Keratinocyte (primary cell): ENCODE measurements around the gene FURIN. TPM values are rescaled to one million over a fixed set of nuclear protein-coding genes. Genes with fewer than 3 reads are reported as not detected.

Experiments
- DNase-seq: peaks from one replicate; pipeline ENCODE4 v3.0.0-alpha.2; 2011; ENCODE audit warnings: low read depth, missing footprints, low spot score
- FAIRE-seq: peaks from 2 replicates; lab custom pipeline; 2011; peaks lifted over from hg19 to GRCh38; lab: Jason Lieb, UNC
- H2AFZ ChIP-seq: 2 replicates; pipeline ENCODE4 v1.6.0; 2012; ENCODE audit warnings: low read length, control low read depth, inconsistent platforms; ENCODE audit not compliant: control insufficient read depth
- H3K27ac ChIP-seq: 2 replicates; pipeline ENCODE4 v1.5.1; 2011; ENCODE audit warnings: low read length; ENCODE audit not compliant: control insufficient read depth, insufficient read depth
- H3K27me3 ChIP-seq: 3 replicates; pipeline ENCODE4 v1.6.0; 2011; ENCODE audit warnings: low read length; ENCODE audit not compliant: control insufficient read depth, insufficient read depth; ENCODE audit errors: extremely low read depth
- H3K36me3 ChIP-seq, 2 experiments: 2 replicates in 1 of 2; 3 replicates in 1 of 2; pipeline ENCODE4 v1.5.1; 2011; ENCODE audit warnings: low read length in 2 of 2, mild to moderate bottlenecking in 1 of 2; ENCODE audit not compliant: control insufficient read depth in 2 of 2, insufficient read depth in 2 of 2; ENCODE audit errors: extremely low read depth in 1 of 2
- H3K4me1 ChIP-seq: 3 replicates; pipeline ENCODE4 v1.5.1; 2011; ENCODE audit warnings: low read length; ENCODE audit not compliant: control insufficient read depth, insufficient read depth; ENCODE audit errors: extremely low read depth
- H3K4me2 ChIP-seq: 3 replicates; pipeline ENCODE4 v1.6.0; 2011; ENCODE audit warnings: low read depth, low read length; ENCODE audit not compliant: control insufficient read depth, insufficient read depth; ENCODE audit errors: extremely low read depth
- H3K4me3 ChIP-seq, 3 experiments: fragments of 200-600 bp in 1 of 3; sonication (generic) in 1 of 3; 2 replicates in 2 of 3; 3 replicates in 1 of 3; pipeline ENCODE4 v1.5.1; 2011 to 2016; ENCODE audit warnings: low read length in 3 of 3, mild to moderate bottlenecking in 3 of 3, control low read depth in 2 of 3, inconsistent platforms in 1 of 3, low read depth in 1 of 3, mixed read lengths in 1 of 3, mixed run types in 1 of 3, moderate library complexity in 1 of 3; ENCODE audit not compliant: control insufficient read depth in 2 of 3, insufficient read depth in 2 of 3; ENCODE audit errors: extremely low read depth in 1 of 3
- H3K79me2 ChIP-seq: 2 replicates; pipeline ENCODE4 v1.6.0; 2012; ENCODE audit warnings: low read length; ENCODE audit not compliant: control insufficient read depth, insufficient read depth
- H3K9ac ChIP-seq: 3 replicates; pipeline ENCODE4 v1.6.0; 2011; ENCODE audit warnings: low read length; ENCODE audit not compliant: control insufficient read depth, insufficient read depth; ENCODE audit errors: extremely low read depth
- H3K9me1 ChIP-seq: 3 replicates; pipeline ENCODE4 v1.6.0; 2011; ENCODE audit warnings: low read length; ENCODE audit not compliant: control insufficient read depth, insufficient read depth; ENCODE audit errors: extremely low read depth
- H3K9me3 ChIP-seq: 2 replicates; pipeline ENCODE4 v1.5.1; 2012; ENCODE audit warnings: low read depth, low read length; ENCODE audit not compliant: control insufficient read depth
- H4K20me1 ChIP-seq: 3 replicates; pipeline ENCODE4 v1.6.0; 2011; ENCODE audit warnings: low read length; ENCODE audit not compliant: control insufficient read depth, insufficient read depth; ENCODE audit errors: extremely low read depth
- EZH2 ChIP-seq: IDR thresholded peaks from one replicate; pipeline ENCODE4 v1.6.1; 2012; ENCODE audit warnings: inconsistent platforms, mild to moderate bottlenecking, low read length, moderate library complexity
- dilution Hi-C: fragments of 300-500 bp; cut with MboI; formaldehyde crosslinking; loops from one replicate; pipeline ENCODE4 v1.7.0; 2020; ENCODE audit warnings: low sequenced_read_pairs; ENCODE audit not compliant: extremely low pct_ligation_motif_present
- polyA plus RNA-seq, 5 experiments: library from polyadenylated mRNA; depleted of rRNA in 3 of 5; stranded (reverse) in 3 of 5; stranded (forward) in 1 of 5; unstranded in 1 of 5; fragments of >200 nt; gene quantifications; 1 replicate in 1 of 5; 2 replicates in 3 of 5; 3 replicates in 1 of 5; pipeline versions ENCODE4 v1.2.1 to v1.2.3, GENCODE V29; 2011 to 2012; ENCODE audit warnings: missing spikeins in 2 of 5, low read depth in 1 of 5, low replicate concordance in 1 of 5
- TF ChIP-seq, protein P1 (sequence below), 3 experiments: IDR thresholded peaks in 1 of 3; conservative IDR thresholded peaks in 1 of 3; optimal IDR thresholded peaks in 1 of 3; 2 replicates in 2 of 3; 3 replicates in 1 of 3; pipeline versions ENCODE3 to v1.5.1; 2011; ENCODE audit warnings: low read length in 3 of 3, mild to moderate bottlenecking in 3 of 3, moderate library complexity in 2 of 3, control low read depth in 1 of 3, inconsistent platforms in 1 of 3; ENCODE audit not compliant: insufficient read depth in 2 of 3; ENCODE audit errors: extremely low read depth in 1 of 3

FURIN gene
- polyA plus RNA-seq, 1 donor (not counting 4 experiments of a cell fraction or from before 2014, with no cell fraction given): 22.8 TPM

DNA sequence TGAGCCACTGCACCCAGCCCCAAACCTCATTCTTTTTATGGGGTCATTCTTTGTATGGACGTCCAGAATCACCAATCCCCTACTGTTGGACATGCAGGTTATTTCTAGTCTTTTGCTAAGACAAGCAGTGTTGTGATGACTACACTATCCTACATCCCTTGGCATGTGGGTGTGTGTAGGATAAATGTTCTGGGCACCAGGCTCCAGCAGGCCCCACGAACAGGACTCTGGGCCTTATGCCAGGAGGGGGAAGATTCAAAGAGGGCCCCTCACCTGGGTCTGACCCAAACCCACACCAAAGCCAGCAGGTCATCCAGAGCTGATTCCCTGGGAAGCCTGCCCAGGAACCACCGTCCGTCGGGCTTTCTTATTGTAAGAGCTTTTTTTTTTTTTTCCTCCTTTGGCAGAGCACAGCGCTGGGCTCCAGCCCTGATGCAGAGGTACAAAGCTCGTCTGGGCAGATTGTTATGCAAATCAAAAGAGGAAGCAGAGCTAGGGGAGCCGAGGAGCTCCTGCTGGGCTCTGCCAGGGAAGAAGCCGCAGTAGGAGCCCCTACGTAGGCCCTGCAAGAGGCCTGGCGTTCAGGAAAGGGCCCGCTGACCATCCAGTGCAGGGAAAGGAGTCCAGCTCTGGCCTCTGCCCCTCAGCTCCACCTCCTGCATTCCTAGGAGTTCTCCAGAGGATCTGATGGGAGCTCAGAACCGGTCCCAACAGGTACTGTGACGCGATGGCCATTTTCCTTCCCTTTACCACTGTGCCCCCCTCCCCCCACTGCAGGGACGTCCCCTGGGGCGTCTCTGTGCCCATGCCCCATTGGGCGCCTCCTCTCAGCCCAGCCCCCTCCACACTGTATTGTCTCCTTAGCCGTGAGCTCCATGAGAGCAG, 29.0 kb upstream of the FURIN start:
- H4K20me1 ChIP-seq: no peaks in the 10 kb centered on the region
- TF ChIP-seq, protein P1, sequence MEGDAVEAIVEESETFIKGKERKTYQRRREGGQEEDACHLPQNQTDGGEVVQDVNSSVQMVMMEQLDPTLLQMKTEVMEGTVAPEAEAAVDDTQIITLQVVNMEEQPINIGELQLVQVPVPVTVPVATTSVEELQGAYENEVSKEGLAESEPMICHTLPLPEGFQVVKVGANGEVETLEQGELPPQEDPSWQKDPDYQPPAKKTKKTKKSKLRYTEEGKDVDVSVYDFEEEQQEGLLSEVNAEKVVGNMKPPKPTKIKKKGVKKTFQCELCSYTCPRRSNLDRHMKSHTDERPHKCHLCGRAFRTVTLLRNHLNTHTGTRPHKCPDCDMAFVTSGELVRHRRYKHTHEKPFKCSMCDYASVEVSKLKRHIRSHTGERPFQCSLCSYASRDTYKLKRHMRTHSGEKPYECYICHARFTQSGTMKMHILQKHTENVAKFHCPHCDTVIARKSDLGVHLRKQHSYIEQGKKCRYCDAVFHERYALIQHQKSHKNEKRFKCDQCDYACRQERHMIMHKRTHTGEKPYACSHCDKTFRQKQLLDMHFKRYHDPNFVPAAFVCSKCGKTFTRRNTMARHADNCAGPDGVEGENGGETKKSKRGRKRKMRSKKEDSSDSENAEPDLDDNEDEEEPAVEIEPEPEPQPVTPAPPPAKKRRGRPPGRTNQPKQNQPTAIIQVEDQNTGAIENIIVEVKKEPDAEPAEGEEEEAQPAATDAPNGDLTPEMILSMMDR (optimal IDR thresholded peaks at IDR 0.05 in 1 of 3, IDR thresholded peaks at IDR 0.05 in 1 of 3, conservative IDR thresholded peaks at IDR 0.05 in 1 of 3; ENCODE audit: extremely low read depth in 1 of 3, insufficient read depth in 2 of 3, low read length in 3 of 3): no peak
- TF ChIP-seq EZH2: no peak
- no peaks in the 10 kb centered on the region for H3K9me3 ChIP-seq
- H3K27me3 ChIP-seq: no peaks in the 10 kb centered on the region
- peak overlapping the region; percentile 63 for H2AFZ ChIP-seq
- no peaks in the 10 kb centered on the region for H3K79me2 ChIP-seq
- H3K27ac ChIP-seq: peak overlapping the region; percentile 18
- peak overlapping the region; percentile 42 for H3K4me2 ChIP-seq
- H3K36me3 ChIP-seq: no peaks in the 10 kb centered on the region
- FAIRE-seq (no peak), DNase-seq (no peak)
- H3K9me1 ChIP-seq: no peaks in the 10 kb centered on the region
- H3K4me1 ChIP-seq: peaks cover 9% of the 10 kb centered on the region
- H3K4me3 ChIP-seq: no peak overlapping the region
- H3K9ac ChIP-seq: peak overlapping the region; percentile 51
- dilution Hi-C loops: no loop called here

DNA sequence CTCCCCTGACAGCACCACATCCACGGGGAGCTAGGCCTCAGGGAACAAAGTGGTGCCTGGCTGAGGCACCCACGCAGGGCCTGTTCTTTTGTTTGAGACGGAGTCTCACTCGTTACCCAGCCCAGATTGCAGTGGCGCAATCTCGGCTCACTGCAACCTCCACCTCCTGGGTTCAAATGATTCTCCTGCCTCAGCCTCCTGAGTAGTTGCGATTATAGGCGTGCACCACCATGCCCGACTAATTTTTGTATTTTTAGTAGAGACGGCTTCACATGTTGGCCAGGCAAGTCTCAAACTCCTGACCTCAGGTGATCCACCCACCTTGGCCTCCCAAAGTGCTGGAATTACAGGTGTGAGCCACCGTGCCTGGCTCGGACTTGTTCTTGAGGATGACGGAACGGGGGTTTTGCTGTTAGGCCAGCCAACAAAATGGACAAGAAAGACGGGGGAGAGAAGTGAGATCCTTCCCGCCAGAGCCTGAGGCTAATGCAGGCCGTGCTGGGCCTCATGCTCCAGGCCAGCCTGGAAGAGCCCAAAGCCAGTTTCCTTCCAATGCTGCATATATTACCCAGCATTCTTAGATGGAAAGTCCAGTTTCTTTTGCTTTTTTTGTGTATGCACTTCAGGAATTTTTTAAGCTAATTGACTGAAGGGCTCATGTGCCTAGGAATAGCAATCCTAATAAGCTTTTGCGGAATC, 28.1 kb upstream of the FURIN start:
- Histone ChIP-seq H4K20me1 (no peaks in the 10 kb centered on the region), H3K9me1 (no peaks in the 10 kb centered on the region)

More for the DNA sequence above, 28.1 kb upstream of the FURIN start:
- TF ChIP-seq, protein P1 (optimal IDR thresholded peaks at IDR 0.05 in 1 of 3, IDR thresholded peaks at IDR 0.05 in 1 of 3, conservative IDR thresholded peaks at IDR 0.05 in 1 of 3; ENCODE audit: extremely low read depth in 1 of 3, insufficient read depth in 2 of 3, low read length in 3 of 3): no peak
- no peak for TF ChIP-seq EZH2
- no peaks in the 10 kb centered on the region for H3K27me3 ChIP-seq
- FAIRE-seq (no peak), DNase-seq (no peak)
- H3K4me1 ChIP-seq: peaks cover 13% of the 10 kb centered on the region
- no peaks in the 10 kb centered on the region for H3K79me2 ChIP-seq
- H3K4me2 ChIP-seq: no peak overlapping the region
- H3K4me3 ChIP-seq: no peak overlapping the region
- H3K9ac ChIP-seq: no peak overlapping the region
- dilution Hi-C loops: no loop called here
- no peak overlapping the region for H3K27ac ChIP-seq
- no peaks in the 10 kb centered on the region for H3K9me3 ChIP-seq
- no peak overlapping the region for H2AFZ ChIP-seq
- no peaks in the 10 kb centered on the region for H3K36me3 ChIP-seq
